Activated naive CD4-positive, alpha-beta T cell treated with anti-CD3 and anti-CD28 coated beads for 36 hours (primary cell): ENCODE results near the gene NUDT1. TPM values are rescaled to one million over a fixed set of nuclear protein-coding genes. Genes with fewer than 3 reads are reported as not detected.
A peak's percentile ranks its signal among the peaks of the same experiment; 100 is the strongest.

ENCODE experiments used
- CTCF ChIA-PET: fragments of 350-600 bp; sonication (Branson Sonifier 250); formaldehyde crosslinking; loops from one replicate; lab custom pipeline; 2021; ENCODE audit warnings: antibody characterized with exemption; lab: Charles Lee
- DNase-seq: peaks from one replicate; pipeline ENCODE4 v3.0.0-alpha.2; 2020
- H3K27ac Mint-ChIP-seq: one replicate; pipeline ENCODE4 v1.8.0; 2021; ENCODE audit warnings: mild to moderate bottlenecking, mixed read lengths
- H3K27me3 Mint-ChIP-seq: one replicate; pipeline ENCODE4 v1.8.0; 2021; ENCODE audit warnings: low read depth, mixed read lengths
- H3K36me3 Mint-ChIP-seq: one replicate; pipeline ENCODE4 v1.8.0; 2021; ENCODE audit warnings: low read depth, mixed read lengths
- H3K4me1 Mint-ChIP-seq: one replicate; pipeline ENCODE4 v1.8.0; 2021; ENCODE audit warnings: low read depth, mixed read lengths
- H3K4me3 Mint-ChIP-seq: one replicate; pipeline ENCODE4 v1.8.0; 2021; ENCODE audit warnings: mild to moderate bottlenecking, moderate library complexity, mixed read lengths
- H3K9me3 Mint-ChIP-seq: one replicate; pipeline ENCODE4 v1.8.0; 2021; ENCODE audit warnings: mixed read lengths
- intact Hi-C: fragments of 100-400 bp; cut with micrococcal nuclease; formaldehyde crosslinking; loops from one replicate; pipeline ENCODE4 v1.15.1; 2023
- total RNA-seq, 2 experiments: library from RNA; stranded (reverse); gene quantifications; one replicate each; pipeline ENCODE4 v1.2.3, GENCODE V29; 2021

The NUDT1 gene
- total RNA-seq, 2 experiments from 2014 or later, result 115 to 118 TPM

GRCh38 chr7:2245883-2246675 lies 4.1 kb downstream of the NUDT1 start:
- Mint-ChIP-seq H3K9me3 (no peaks in the 10 kb centered on the region), H3K4me1 (peaks cover 20% of the 10 kb centered on the region), H3K27ac (no peak overlapping the region), H3K36me3 (peaks cover 23% of the 10 kb centered on the region), H3K27me3 (no peaks in the 10 kb centered on the region), H3K4me3 (no peak overlapping the region)
- no peak for DNase-seq
- intact Hi-C loops, result no loop called here
- CTCF ChIA-PET, result interaction anchor here (0.5 to 1.1 kb wide), 3 partner anchors 10 to 210 kb away, joined by 3 to 4 read pairs (median 3); no protein-coding TSS in a partner anchor

GRCh38 chr7:2247141-2247995 lies 5.3 kb downstream of the NUDT1 start:
- H3K27me3 Mint-ChIP-seq, result no peaks in the 10 kb centered on the region
- peak; percentile 19 for DNase-seq
- no peaks in the 10 kb centered on the region for H3K9me3 Mint-ChIP-seq
- no peak overlapping the region for H3K27ac Mint-ChIP-seq
- CTCF ChIA-PET, result interaction anchor here (0.8 kb wide), 1 partner anchor 101 kb away, joined by 7 read pairs; no protein-coding TSS in a partner anchor
- peaks cover 20% of the 10 kb centered on the region for H3K4me1 Mint-ChIP-seq
- intact Hi-C loops, result loop anchor here (1.0 kb wide), 1 partner anchor 101 kb away; no protein-coding TSS in a partner anchor
- H3K36me3 Mint-ChIP-seq, result peaks cover 19% of the 10 kb centered on the region
- H3K4me3 Mint-ChIP-seq, result no peak overlapping the region

- CTCF ChIA-PET, result interaction anchor here (0.6 to 1.0 kb wide), 3 partner anchors 83 to 965 kb away, joined by 3 read pairs; no protein-coding TSS in a partner anchor
- peaks cover 18% of the 10 kb centered on the region for H3K36me3 Mint-ChIP-seq
- no peak overlapping the region for H3K4me3 Mint-ChIP-seq
Observed at GRCh38 chr7:2248984-2249694, 7.1 kb downstream of the NUDT1 start.

GRCh38 chr7:2249744-2250323 lies 7.8 kb downstream of the NUDT1 start:
- no peaks in the 10 kb centered on the region for H3K9me3 Mint-ChIP-seq
- CTCF ChIA-PET, result interaction anchor here (1.0 kb wide), 1 partner anchor 101 kb away, joined by 3 read pairs; no protein-coding TSS in a partner anchor
- H3K4me1 Mint-ChIP-seq, result peaks cover 15% of the 10 kb centered on the region
- H3K27ac Mint-ChIP-seq, result no peak overlapping the region
- DNase-seq, result no peak
- H3K27me3 Mint-ChIP-seq, result no peaks in the 10 kb centered on the region
- peaks cover 14% of the 10 kb centered on the region for H3K36me3 Mint-ChIP-seq
- no peak overlapping the region for H3K4me3 Mint-ChIP-seq
- intact Hi-C loops, result no loop called here

More at GRCh38 chr7:2248984-2249694, 7.1 kb downstream of the NUDT1 start:
- H3K9me3 Mint-ChIP-seq, result no peaks in the 10 kb centered on the region
- intact Hi-C loops, result no loop called here
- DNase-seq, result peak; percentile 16
- no peak overlapping the region for H3K27ac Mint-ChIP-seq
- peaks cover 15% of the 10 kb centered on the region for H3K4me1 Mint-ChIP-seq
- no peaks in the 10 kb centered on the region for H3K27me3 Mint-ChIP-seq

GRCh38 chr7:2251381-2251780 lies 9.4 kb downstream of the NUDT1 start:
- intact Hi-C loops, result no loop called here
- no peak for DNase-seq
- CTCF ChIA-PET, result no interaction called here
- peaks cover 10% of the 10 kb centered on the region for H3K36me3 Mint-ChIP-seq
- H3K9me3 Mint-ChIP-seq, result no peaks in the 10 kb centered on the region
- H3K4me1 Mint-ChIP-seq, result peaks cover 11% of the 10 kb centered on the region
- H3K27me3 Mint-ChIP-seq, result no peaks in the 10 kb centered on the region
- H3K27ac Mint-ChIP-seq, result no peak overlapping the region
- no peak overlapping the region for H3K4me3 Mint-ChIP-seq

GRCh38 chr7:2251841-2252771 lies 10.1 kb downstream of the NUDT1 start:
- intact Hi-C loops, result no loop called here
- peak; percentile 18 for DNase-seq
- Mint-ChIP-seq H3K4me1 (peaks cover 11% of the 10 kb centered on the region), H3K36me3 (peaks cover 11% of the 10 kb centered on the region), H3K4me3 (no peak overlapping the region), H3K27me3 (no peaks in the 10 kb centered on the region), H3K27ac (no peak overlapping the region), H3K9me3 (no peaks in the 10 kb centered on the region)
- CTCF ChIA-PET, result no interaction called here

- Mint-ChIP-seq H3K36me3 (peaks cover 11% of the 10 kb centered on the region), H3K27ac (no peak overlapping the region), H3K27me3 (no peaks in the 10 kb centered on the region), H3K9me3 (no peaks in the 10 kb centered on the region), H3K4me3 (no peak overlapping the region), H3K4me1 (peaks cover 10% of the 10 kb centered on the region)
- intact Hi-C loops, result no loop called here
- DNase-seq, result no peak
- CTCF ChIA-PET, result no interaction called here
Observed at GRCh38 chr7:2253021-2253420, 11.0 kb downstream of the NUDT1 start.

- Mint-ChIP-seq H3K4me3 (no peak overlapping the region), H3K27ac (no peak overlapping the region), H3K36me3 (peaks cover 11% of the 10 kb centered on the region), H3K9me3 (no peaks in the 10 kb centered on the region), H3K27me3 (no peaks in the 10 kb centered on the region), H3K4me1 (peaks cover 6% of the 10 kb centered on the region)
- CTCF ChIA-PET, result no interaction called here
- DNase-seq, result no peak
- intact Hi-C loops, result no loop called here
Observed at GRCh38 chr7:2253525-2254244, 11.7 kb downstream of the NUDT1 start.

- no peak for DNase-seq
- Mint-ChIP-seq H3K9me3 (no peaks in the 10 kb centered on the region), H3K4me1 (no peaks in the 10 kb centered on the region), H3K4me3 (no peak overlapping the region), H3K36me3 (peaks cover 7% of the 10 kb centered on the region), H3K27me3 (no peaks in the 10 kb centered on the region), H3K27ac (no peak overlapping the region)
- CTCF ChIA-PET, result no interaction called here
- intact Hi-C loops, result no loop called here
Observed at GRCh38 chr7:2254429-2255144, 12.6 kb downstream of the NUDT1 start.
